GM19025 (cell line): ENCODE measurements around the gene UXS1.
A peak's percentile ranks its signal among the peaks of the same experiment; 100 is the strongest.

ENCODE experiments used
- ATAC-seq: cut with Tn5 transposase; IDR thresholded peaks from one replicate; pipeline ENCODE4 v1.9.1; 2021; ENCODE audit warnings: mild to moderate bottlenecking, low read depth, moderate library complexity; ENCODE audit not compliant: unreplicated experiment

The UXS1 gene

GRCh38 chr2:106161938-106162820, 31.9 kb downstream of the UXS1 start:
- no peak for ATAC-seq

- no peak for ATAC-seq
These were observed 32.8 kb downstream of the UXS1 start for GRCh38 chr2:106161341-106161740.

GRCh38 chr2:106160786-106161261, 33.3 kb downstream of the UXS1 start:
- no peak for ATAC-seq

GRCh38 chr2:106159866-106160785, 34.0 kb downstream of the UXS1 start:
- no peak for ATAC-seq

- no peak for ATAC-seq
These were observed 35.2 kb downstream of the UXS1 start for GRCh38 chr2:106158871-106159270.

- no peak for ATAC-seq
These were observed 36.0 kb downstream of the UXS1 start for GRCh38 chr2:106158131-106158530.

DNA sequence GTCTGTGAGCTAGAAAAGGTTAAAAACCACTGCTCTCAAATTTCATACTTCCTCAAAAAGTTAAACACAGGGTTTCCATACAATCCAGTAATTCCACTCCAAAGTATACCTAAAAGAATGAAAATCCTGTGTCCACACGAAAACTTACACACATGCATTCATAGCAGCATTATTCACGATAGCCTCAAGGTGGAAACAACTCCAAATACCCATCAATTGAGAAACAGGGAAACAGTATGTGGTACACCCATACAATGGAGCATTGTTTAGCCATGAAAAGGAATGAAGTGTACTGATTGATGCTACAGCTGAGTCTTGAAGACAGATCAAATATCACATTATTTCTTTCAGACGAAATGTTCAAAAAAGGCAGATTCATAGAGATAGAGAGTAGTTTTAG, 36.7 kb downstream of the UXS1 start:
- ATAC-seq, result no peak

- ATAC-seq, result no peak
These were observed 37.5 kb downstream of the UXS1 start for GRCh38 chr2:106156305-106157296.

- ATAC-seq, result no peak
These were observed 40.3 kb downstream of the UXS1 start for GRCh38 chr2:106153781-106154180.

- ATAC-seq, result peak; percentile 40
These were observed 46.4 kb downstream of the UXS1 start for GRCh38 chr2:106147665-106148064.

DNA sequence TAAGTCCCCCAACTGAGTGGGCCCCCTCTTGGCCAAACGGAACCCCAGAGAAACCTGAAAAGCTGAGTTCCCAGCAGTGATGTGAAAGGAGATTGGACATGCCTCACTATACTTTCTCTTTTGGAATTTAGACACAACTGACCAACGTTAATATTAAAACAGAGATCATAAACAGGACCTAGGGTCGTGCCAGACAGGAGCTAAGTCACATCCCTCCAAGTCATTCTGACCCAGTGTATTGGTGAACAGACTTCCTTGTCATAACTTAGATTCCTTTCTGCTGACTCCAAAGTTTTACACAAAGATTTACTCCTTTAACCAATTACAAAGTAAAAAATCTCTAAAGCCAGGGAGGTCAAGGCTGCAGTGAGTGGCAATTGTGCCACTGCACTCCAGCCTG, 46.9 kb downstream of the UXS1 start:
- ATAC-seq, result no peak

DNA sequence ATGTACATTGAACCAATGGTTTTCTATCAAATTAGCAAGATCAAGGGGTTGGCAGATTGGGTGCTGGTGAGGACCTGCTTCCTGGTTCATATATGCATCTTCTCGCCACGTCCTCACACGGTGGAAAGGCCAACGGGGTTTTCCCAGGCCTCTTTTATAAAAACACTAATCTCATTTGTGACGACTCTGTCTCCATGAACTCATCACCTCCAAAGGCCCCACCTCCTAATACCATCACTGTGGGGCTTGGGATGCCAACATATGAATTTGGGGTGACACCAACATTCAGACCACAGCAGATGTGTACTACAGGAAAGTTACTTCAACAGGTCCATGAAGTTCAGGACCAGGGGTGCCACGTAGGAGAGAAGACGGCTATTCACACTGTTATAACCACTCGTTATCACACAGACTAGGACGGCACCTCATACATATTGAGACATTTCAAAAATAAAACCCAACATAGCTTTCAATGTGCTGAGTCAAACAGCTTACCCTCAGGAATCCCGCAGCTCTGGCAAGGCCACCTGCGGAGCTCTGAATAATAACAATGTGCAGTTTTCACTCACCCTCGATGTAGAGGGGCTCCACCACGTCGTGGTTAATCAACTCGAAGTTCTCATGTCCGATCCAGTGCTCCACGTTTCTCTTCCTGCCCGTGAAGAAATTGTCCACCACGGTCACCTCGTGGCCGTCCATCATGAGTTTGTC, 49.3 kb downstream of the UXS1 start:
- no peak for ATAC-seq

DNA sequence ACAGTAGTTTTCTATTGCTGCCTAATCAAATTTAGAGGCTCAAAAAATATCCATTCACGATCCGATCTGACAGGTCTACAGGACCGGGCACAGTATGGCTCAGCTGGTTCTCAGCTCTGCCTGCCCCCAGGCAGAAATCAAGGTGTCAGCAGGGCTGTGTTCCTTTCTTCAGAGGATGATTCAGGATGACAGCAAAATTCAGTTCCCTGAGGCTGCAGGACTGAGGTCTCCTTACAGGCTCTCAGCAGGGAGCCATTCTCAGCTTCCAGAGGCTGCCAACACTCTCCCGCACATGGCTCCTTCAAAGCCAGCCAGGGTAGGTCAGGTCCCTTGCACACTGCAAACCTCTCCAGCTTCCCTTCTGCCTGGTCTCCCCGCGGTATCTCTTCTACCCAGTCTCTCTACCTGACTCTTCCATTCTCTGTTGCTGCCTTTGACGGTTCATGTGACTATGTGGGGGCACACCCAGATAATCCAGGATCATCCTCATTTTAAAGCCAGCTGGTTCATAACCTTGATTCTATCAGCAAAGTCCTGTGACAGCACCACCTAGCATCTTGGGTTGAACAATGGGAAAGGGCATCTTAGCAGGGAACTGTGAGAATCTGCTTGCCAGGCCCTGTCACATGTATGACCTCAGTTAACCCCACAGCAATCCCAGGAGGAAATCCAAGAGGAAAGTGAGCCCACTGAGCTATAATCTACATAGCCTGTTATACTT, 50.4 kb downstream of the UXS1 start:
- ATAC-seq, result no peak

DNA sequence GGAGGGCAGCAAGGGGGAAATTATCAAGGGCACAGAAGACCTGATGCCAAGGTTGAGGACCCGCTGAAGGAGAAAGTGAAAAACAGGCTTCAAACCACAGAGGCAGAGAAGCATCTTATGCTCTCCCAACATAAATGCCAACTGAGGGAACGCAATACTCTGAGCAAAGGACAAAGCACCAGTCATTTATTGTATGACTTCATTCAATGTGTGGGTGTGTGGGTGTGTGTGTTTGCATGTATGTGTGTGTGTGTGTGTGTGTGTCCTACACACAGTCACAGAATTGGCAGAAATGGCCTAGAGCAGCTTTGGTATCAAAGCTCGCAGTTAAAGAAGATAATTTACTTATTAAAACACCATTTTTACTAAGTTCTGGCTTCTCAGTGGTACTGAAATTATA, 51.4 kb downstream of the UXS1 start:
- no peak for ATAC-seq

DNA sequence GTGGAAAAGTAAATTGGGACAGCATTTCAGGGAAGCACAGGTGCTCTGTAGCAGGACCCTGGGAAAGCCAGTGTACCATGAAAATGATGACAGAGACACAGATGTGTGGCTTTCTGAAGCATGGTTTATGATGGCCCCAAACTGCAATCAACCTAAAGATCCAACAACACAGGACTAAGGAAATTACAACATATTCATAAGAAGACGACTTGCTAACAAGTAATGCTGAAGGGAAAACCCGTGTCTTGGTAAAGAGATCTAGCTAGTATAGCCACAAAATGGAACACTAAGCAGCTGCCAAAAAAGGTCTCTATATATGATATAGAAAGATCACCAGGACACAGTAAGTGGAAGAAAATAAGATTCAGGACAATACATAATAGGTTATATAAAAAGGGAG, 53.2 kb downstream of the UXS1 start:
- ATAC-seq, result no peak

DNA sequence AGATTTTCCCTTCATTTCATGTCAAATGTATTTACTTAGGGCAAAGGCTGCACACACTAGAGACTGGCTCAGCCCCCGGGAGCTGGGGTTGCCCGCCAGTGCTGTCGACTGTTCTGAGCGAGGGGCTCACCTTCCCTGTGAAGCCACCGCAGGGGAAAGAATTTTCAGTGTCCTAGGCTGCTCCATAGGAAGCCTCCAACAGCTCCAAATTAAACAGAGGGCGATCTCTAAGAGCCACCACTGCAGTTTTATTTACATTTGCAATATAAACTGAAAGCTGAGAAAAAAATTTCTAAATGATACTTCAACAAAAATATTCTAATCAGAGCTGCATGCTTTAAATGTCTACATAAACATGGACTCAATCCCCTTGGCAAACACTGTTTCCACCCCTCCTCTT, 54.0 kb downstream of the UXS1 start:
- ATAC-seq, result no peak

DNA sequence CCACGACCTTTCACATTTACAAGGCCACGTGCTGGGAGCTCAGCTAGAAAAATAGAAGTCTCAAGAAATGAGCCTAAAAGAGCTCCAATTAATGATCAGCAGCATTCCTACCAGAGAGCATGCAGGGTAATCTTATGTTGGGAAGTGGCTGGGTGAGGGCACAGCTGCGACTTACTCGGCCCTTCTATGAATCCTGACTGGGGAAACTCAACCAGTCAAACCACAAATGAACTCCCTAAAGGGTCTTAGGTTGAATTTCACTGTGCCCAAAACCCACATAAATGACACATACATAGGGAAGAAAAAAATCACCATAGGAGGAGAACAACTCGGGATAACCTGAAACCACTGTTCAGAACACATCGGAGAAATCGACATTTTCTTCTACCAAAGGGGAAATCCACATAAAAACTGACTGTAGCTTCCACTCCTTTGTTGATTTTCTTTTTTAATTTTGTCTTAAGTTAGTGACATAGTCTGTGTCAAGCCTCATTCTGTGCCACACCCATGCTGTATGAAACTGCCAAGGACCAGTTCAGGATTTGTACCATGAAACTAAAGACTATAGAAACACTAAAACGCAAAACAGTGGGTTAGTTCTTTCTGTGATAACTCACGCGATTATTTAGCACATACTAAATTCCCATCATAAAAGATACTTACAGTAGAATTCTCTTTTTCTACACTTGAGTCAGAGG, 54.7 kb downstream of the UXS1 start:
- ATAC-seq, result no peak

- no peak for ATAC-seq
These were observed 55.4 kb downstream of the UXS1 start for GRCh38 chr2:106138543-106139237.
